Endometrial microvascular endothelial cells (primary cell): ENCODE measurements around the gene ADAMTS12. TPM values are rescaled to one million over a fixed set of nuclear protein-coding genes. Genes with fewer than 3 reads are reported as not detected.

Source experiments
- in situ Hi-C: cut with HindIII; loops from 2 replicates; pipeline ENCODE4 v1.10.0; 2017; ENCODE audit warnings: low sequenced_read_pairs, low pct_unique_long_range_greater_than_20kb; ENCODE audit errors: inconsistent ontology term
- total RNA-seq: library from RNA; depleted of rRNA; stranded (reverse); fragments of >200 nt; gene quantifications from one replicate; pipeline ENCODE4 v1.2.3, GENCODE V29; 2015; ENCODE audit errors: inconsistent ontology term

ADAMTS12 gene
- total RNA-seq, 1 donor from 2014 or later: 0.84 TPM

DNA sequence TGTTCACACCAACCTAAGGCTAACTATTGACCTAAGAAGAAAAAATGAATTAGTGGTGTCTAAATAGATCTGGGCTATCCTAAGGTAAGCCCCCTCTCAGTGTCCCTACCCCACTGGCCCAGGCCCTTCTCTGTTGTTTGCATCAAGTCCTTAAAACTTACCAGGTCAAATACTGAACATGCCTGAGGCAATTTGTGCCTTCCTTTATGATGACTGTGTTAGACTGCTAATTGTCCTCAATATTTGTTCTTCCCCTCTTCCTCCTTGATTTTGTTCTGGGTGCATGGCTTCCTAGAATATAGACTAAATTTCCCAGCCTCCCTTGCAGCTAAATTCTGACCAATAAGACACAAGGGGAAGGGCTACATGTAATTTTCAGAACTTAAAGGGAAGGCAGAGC lies 199.9 kb downstream of the ADAMTS12 start:
- in situ Hi-C loops: no loop called here

GRCh38 chr5:33690374-33691135 lies 201.2 kb downstream of the ADAMTS12 start:
- in situ Hi-C loops: no loop called here

DNA sequence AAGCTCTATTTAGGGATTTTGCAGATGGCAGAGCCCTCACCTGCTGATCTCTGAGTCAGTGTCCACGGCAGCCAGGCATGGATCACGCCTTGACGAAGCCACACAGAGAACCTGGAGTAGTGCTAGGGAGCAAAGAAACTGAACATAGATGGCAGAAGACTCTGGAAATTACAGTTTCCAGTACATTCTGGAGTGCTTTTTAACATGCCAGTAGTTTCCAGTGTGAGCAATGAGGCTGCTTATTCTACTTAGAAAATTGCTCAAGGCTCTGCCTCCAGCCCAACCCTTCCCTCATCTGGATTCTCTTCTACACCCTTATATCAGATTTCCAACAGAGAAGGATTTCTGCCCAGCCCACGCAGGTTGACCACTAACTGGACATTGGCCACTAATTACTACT lies 203.3 kb downstream of the ADAMTS12 start:
- in situ Hi-C loops: no loop called here

DNA sequence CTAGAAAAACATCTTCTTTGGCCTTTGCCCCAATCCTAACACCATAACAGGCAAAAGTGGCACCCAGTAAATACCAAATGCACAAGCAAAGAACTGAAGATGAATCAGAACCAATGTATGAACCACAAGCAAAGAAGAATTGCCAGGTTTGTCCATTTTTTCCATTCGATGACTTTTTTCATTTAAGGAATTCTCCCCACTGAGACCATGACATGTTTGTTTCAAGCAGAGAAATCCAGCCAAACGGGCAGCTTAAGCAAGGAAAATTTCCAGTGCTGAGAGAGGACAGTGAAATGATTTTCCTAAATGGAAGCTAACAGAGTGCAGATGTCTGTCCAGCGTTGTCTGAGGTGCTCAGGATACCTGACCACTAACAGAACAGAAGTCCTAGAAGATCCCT lies 203.7 kb downstream of the ADAMTS12 start:
- in situ Hi-C loops: no loop called here

DNA sequence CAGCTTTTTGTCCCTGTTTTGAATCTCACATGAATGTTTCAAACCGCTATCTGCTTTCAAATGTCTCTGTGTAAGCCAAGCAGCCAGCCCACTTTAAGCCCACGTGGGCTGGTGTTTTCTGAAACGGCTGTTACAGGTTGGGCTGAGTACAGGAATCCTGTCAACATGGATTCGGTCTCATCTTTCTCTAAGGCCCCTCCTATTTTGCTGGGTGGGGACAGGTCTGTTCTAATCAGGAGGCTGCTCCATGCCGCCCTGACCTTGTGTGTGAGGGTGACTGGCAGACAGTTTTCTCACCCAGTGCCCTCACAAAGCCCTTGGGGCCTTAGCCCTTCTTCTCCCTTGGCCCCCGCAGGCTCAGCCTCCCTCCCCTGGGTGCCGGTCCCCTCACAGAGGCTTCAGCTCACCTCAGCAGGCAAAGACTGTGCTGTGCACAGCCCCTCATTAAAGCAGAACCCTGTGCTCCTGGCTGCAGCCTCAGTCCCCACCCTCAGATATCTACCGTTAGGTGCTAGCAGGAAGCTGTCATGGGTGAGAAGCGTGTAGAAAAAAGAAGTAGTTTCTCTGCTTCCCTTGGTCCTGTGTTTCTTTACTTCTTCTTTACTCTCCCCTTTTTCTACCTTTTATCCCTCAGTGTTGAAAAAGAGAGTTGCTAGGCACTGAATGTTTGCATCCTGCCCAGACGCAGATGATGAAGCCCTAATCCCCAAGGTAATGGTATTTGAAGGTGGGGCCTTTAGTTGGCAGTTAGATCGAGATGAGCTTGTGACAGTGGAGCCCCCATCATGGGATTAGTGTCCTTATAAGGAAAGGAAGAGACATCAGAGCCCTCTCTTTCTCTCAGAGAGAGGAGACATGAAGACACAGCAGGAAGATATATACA lies 205.7 kb downstream of the ADAMTS12 start:
- in situ Hi-C loops: no loop called here

- in situ Hi-C loops: no loop called here
Measured at GRCh38 chr5:33684496-33685159, 207.2 kb downstream of the ADAMTS12 start.

DNA sequence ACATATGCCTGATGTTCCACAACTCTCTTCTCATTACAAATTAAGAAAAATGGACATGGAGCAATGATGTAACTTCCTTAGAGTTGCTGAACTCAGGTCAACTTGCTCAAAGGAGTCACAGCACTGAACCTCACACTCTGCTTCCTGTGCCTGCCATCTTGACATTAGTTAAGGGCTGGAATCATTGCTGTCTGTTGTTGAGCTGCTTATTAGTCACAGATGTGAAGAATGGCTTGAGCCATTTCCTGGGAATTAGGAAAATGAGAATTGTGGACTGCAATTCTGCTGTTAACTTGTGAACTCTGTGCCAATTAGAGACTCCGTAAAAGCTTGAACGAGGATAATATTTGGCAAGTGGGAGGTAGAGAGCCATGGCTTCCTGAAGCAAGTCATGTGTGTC lies 212.0 kb downstream of the ADAMTS12 start:
- in situ Hi-C loops: no loop called here

- in situ Hi-C loops: no loop called here
Measured at GRCh38 chr5:33675958-33676464, 215.8 kb downstream of the ADAMTS12 start.

- in situ Hi-C loops: no loop called here
Measured at GRCh38 chr5:33671700-33672291, 220.0 kb downstream of the ADAMTS12 start.

DNA sequence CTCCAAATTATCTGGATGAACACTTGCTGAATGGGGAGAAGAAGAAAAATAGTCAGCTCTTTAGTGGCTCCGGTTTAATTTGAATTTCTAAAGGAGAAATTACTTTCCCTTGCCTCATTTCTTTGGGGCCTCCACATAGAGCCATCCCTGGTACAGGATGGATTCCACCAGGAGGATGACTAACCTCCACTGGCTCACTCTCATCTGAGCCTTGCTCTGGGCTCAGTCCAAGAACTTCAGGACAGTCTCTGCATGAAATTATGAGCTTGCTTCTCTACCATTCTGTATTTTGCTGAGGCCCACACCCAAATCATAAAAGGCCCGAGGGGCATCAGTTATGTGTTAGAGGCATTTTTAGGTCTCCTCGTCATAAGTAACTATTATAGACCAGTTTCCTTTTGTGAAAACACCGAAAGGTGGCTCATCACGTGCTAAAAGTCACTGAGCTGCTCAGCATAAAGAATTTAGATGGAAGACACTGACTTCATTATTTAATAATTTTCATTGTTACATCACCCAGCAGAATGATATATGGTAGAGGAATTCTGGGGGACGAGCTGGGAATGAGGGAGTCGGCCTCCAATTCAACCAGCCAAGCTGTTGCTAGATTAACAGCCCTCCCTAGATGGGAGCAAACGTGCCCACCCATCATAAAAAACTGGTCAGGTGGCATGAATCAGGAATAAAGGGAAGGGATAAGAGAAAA lies 228.9 kb downstream of the ADAMTS12 start:
- in situ Hi-C loops: no loop called here

DNA sequence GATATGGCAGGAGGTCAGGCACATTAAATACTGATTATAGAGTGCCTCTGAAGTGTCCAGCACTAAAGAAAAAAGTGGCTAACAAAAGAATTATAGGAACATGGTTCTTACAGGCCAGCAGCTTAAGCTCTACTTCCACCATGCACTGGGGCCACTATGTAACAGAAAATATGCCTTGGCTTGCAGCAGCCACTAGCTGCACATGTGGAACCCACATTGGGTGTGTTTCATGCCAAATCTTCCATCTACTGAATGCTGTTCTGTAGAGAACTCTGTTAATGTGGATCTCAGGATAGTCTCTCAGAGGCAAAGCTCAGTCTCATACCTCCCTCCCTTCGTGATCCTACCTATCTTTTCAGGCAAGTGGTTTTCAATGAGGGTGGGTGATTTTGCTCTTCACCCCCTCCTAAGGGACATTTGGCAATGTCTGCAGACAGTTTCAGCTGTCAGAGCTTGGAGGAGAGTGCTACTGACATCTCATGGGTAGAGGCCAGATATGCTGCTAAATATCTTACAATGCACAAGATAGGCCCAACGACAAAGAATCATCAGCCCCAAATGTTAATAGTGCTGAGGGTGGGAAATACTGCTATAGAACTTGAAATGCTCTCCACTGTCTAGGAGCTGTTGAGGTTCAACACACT lies 232.1 kb downstream of the ADAMTS12 start:
- in situ Hi-C loops: no loop called here

GRCh38 chr5:33657804-33658440 lies 233.9 kb downstream of the ADAMTS12 start:
- in situ Hi-C loops: no loop called here

- in situ Hi-C loops: no loop called here
Measured at GRCh38 chr5:33657176-33657575, 234.6 kb downstream of the ADAMTS12 start.

DNA sequence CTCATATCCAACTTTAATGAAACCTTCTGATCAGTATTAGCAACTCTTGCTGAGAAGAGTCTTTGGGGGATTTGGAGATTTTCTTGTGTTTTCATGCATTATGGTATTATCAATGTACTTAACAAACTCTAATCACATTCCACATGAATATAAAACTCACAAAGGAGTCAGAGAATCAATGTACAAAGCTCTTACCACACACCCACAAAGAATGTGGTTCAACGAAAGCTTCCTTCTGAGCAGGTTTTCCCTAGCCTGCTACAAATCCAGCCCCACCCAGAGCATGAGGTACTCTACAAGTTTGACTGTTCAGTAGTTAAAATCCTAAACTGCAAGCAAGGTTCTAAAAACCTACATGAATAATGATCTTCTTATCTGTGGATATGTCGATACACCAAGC lies 240.9 kb downstream of the ADAMTS12 start:
- in situ Hi-C loops: no loop called here

DNA sequence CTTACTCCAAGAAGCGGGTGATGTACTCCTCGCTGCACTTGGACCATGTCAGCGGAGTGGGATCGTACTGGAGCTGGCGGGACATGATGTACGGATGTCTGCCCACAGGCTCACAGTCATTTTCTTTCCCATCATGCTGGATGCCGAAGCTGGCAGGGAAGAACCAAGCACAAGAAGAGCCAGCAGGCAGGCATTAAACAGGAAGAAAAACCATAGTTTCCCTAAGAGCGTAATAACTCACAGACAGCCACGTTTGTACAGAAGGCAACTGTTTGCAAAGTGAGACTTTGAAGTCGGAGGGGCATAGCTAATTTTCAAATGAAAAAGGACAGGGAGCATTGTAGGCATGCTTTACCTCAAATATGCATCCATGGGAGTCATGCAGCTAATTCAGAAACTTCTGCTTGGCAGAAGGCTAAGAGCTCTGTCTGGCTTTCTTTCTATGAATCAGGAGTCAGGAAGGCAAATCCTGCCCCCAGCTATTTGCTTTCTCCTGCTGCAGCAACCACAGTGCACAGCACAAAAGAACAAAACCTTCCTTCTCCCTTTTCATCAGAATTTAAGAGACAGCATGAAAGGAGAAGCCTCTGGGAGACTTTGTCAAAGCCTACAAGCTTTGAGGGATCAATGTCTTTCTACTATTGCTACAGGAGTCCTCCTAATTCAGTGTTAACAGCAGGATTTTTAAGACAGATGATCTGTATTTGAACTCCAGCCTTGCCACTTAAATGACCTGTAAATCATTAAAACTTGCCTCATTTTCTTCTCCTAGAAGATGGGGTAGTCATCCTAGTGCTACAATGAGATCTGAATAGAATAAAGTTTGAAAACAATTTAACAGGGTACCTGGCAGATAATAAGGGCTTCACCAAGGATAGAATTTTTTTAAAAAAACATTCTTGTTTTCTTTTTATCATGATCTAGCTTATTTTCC lies 242.0 kb downstream of the ADAMTS12 start:
- in situ Hi-C loops: no loop called here

DNA sequence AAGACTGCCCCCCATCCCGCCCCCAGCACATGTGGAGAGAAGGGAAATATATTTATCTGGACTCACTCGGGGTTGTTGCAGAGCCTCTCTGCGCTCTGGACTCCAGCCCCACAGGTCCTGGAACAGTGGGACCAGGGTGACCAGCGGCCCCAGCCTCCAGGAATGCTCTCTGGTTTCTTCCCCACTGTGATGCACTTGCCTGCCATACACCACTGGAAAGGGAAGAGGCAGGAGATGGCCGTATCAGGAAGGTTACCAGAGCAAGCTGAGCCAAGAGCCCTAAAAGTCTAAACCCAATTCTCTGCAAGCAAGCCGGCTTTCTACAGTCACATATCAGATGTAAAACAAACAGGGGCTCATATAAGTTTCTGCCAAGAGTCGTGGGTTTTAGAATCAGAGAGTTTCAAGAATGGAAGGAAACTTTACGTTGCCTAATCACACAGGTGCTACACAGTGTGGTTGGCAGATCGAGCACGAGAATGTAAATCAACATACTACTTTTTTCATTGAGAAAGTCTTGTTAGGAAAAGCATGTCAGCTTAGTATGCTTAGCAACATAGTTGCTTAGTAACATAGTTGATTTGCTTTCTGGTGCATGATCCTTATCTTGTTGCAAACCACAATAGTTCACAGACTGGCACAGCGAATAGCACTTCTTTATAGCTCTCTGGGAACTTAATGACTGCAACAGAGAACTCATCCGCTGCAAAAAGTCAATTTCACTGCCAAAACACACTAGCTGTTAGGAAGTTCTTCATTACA lies 249.9 kb downstream of the ADAMTS12 start:
- in situ Hi-C loops: no loop called here
